RWPE1 (cell line): ENCODE measurements around the gene ZNF516.

Source experiments
- CTCF ChIA-PET: fragments of 350-600 bp; sonication (Branson Sonifier 250); formaldehyde crosslinking; extraction: SDS; loops from one replicate; lab custom pipeline; 2021; lab: Yijun Ruan, JAX
- POLR2A ChIA-PET: fragments of 400-600 bp; formaldehyde crosslinking; extraction: SDS; loops from one replicate; lab custom pipeline; 2020; ENCODE audit warnings: antibody characterized with exemption; ENCODE audit not compliant: low non-redundant PET; lab: Yijun Ruan, JAX
- DNase-seq: peaks from one replicate; pipeline ENCODE4 v3.0.0; 2012; ENCODE audit warnings: low spot score
- H3K27ac ChIP-seq: fragments of 450-650 bp; 2 replicates; pipeline ENCODE4 v1.5.1; 2017
- TF ChIP-seq, protein P1 (sequence below): fragments of 450-650 bp; conservative IDR thresholded peaks from 2 replicates; pipeline ENCODE4 v1.5.1; 2017; ENCODE audit warnings: low read depth, mild to moderate bottlenecking

Gene ZNF516

DNA sequence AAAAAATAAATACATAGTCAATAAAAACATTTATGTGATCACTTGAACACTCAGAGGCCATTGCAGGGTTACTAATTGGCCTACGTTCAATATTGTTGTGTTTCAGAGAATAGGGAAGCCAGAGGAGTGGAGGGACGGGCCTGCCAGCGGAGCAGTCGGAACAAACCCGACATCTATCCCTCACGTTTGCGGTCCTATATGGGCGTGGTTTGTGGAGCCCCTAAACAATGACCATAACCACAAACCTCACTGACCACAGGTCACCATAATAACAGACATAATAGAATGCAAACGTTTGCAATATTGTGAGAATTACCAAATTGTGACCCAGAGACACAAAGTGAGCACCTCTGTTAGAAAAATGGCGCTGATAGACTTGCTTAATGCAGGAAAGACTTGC lies 19.5 kb upstream of the ZNF516 start:
- no peak overlapping the region for H3K27ac ChIP-seq
- TF ChIP-seq, protein P1, sequence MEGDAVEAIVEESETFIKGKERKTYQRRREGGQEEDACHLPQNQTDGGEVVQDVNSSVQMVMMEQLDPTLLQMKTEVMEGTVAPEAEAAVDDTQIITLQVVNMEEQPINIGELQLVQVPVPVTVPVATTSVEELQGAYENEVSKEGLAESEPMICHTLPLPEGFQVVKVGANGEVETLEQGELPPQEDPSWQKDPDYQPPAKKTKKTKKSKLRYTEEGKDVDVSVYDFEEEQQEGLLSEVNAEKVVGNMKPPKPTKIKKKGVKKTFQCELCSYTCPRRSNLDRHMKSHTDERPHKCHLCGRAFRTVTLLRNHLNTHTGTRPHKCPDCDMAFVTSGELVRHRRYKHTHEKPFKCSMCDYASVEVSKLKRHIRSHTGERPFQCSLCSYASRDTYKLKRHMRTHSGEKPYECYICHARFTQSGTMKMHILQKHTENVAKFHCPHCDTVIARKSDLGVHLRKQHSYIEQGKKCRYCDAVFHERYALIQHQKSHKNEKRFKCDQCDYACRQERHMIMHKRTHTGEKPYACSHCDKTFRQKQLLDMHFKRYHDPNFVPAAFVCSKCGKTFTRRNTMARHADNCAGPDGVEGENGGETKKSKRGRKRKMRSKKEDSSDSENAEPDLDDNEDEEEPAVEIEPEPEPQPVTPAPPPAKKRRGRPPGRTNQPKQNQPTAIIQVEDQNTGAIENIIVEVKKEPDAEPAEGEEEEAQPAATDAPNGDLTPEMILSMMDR, result no peak
- ChIA-PET CTCF (no interaction called here), POLR2A (no interaction called here)
- DNase-seq, result no peak

DNA sequence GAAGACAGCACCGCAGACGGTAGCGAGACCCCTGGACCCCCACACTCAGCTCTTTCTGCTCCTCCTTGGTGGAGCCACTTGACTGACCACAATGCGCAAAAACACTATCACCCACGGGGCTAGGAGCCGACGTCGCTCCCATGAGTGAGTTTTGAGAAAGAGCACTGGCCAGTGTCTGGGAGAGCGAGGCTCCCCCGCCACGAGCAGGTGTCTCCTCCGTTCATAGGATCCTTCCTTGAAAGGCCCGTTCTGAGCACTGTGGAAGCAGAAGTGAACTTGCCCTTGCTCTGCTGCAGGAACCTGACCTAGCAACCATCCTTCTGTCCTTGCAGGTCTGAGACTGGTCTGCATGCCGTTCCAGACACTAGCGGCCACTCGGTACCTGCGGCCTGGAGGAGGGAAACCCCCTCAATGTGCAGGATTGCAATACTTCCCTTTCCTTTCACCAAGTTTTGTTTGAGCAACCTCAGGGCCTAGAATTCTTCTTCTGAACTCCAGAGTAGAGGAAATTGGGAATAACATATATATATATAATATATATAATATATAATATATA lies 12.9 kb upstream of the ZNF516 start:
- CTCF ChIA-PET, result no interaction called here
- DNase-seq, result no peak
- TF ChIP-seq, protein P1, result no peak
- no peak overlapping the region for H3K27ac ChIP-seq
- POLR2A ChIA-PET, result no interaction called here

DNA sequence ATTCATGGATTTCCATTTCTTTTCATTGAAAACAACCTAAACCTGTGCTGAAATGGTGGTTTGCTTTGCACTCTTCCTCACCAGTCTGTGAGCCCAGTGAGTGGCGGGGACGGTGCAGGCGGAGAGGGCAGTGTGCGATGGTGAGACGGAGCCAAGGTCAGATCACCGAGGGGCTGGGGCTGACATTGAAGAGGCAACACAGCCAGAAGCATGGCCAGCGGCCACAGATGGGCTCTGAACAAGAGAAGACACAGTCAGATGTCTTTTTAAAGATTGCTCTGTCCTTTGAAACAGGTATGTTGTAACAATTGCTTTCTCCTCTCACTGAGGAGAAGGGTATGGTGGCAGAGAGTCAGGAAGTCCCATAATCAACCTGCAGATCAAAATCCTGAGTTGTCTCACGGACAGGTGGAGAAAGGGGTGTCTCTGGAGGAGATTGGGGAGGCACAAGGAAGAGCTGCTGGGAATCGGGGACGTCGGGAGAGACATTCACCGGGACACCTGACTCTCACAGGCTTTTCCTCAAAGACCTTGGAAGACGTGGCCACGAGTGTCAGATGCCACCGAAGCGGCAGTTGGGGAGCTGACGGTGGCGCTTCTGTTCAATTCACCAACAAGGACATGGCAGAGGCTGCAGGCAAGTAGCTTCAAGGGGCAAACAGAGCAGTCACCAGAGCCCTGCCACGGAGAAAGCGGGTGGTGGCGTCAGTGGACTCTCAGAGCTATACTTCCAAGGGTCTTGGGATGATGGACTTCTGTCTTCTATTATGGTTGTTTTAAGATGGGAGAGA lies 12.1 kb upstream of the ZNF516 start:
- POLR2A ChIA-PET, result no interaction called here

DNA sequence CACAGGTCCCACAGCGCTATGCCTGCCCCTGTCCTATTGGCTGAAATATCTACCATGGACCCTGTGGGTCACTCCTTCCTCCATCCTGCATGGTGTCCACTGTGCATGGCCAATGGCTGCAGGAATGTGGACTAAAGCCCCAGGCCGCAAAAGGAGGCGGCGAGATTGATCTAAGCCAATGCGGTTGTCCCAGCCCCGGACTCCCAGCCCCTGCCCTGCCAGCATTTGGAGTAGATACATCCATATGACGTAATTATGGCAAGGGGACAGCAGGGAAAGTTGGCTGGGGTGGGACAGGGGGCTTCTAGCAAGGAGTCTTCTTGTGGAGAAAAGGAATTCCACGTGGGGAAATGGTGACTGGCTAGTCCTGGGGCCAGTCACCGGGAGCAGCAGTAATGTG lies 11.4 kb upstream of the ZNF516 start:
- no peak overlapping the region for H3K27ac ChIP-seq
- no peak for DNase-seq
- TF ChIP-seq, protein P1, result no peak
- ChIA-PET POLR2A (no interaction called here), CTCF (no interaction called here)

More for the DNA sequence above, 12.1 kb upstream of the ZNF516 start:
- TF ChIP-seq, protein P1, result no peak
- CTCF ChIA-PET, result no interaction called here
- no peak for DNase-seq
- no peak overlapping the region for H3K27ac ChIP-seq

DNA sequence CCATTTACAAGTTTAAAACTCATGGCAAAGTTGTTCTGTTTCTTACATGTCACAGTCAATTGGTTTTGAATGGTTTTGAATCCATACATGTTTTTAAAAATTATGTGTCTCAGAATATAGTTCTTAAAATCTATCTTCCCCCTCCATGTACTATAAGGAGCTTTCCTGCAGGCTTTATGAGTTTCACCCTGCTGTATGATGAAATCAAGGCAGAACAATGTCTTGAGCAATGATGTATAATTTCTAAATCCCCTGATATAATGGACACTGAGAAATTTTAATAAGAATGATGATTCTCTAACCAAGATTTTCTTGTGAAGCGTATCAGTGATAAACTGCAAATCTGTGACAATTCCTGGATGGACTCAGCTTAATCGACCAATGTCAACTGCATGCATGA lies 10.6 kb upstream of the ZNF516 start:
- TF ChIP-seq, protein P1, result no peak
- no peak for DNase-seq
- CTCF ChIA-PET, result no interaction called here
- no peak overlapping the region for H3K27ac ChIP-seq
- POLR2A ChIA-PET, result no interaction called here

DNA sequence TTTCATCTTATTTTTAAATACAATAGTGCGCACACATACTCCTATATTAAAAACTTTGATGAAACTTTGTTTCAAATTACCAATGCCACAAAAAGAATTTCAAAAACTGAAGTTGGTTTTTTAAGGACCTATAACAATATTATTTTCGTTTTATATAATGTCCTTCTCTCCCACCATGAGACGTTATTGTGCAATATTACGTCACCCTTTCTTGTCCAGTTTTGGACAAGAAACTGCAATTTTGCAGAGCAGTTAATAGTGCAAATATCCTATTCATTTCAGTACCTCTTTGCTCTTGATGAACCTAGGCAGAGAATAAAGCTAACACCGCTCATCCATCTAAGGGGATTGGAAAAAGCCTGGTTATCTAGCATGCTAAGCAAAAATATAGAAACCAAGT lies 9.7 kb upstream of the ZNF516 start:
- no peak overlapping the region for H3K27ac ChIP-seq
- CTCF ChIA-PET, result no interaction called here
- TF ChIP-seq, protein P1, result no peak
- no peak for DNase-seq
- POLR2A ChIA-PET, result no interaction called here
